Endodermal cell (in vitro differentiated cells): Measurements from ENCODE around the gene HPSE2. TPM values are rescaled to one million over a fixed set of nuclear protein-coding genes. Genes with fewer than 3 reads are reported as not detected.

Source experiments
- DNase-seq: peaks from one replicate; pipeline ENCODE4 v3.0.0-alpha.2; 2017
- H3K27ac ChIP-seq: 2 replicates; pipeline ENCODE4 v1.5.1; 2013; ENCODE audit warnings: mild to moderate bottlenecking, low read depth, low read length, moderate library complexity
- H3K27me3 ChIP-seq: 2 replicates; pipeline ENCODE4 v1.6.1; 2013; ENCODE audit warnings: mild to moderate bottlenecking, low read length, moderate library complexity; ENCODE audit not compliant: insufficient read depth, control insufficient read depth, poor library complexity, severe bottlenecking
- H3K36me3 ChIP-seq: 2 replicates; pipeline ENCODE4 v1.7.0; 2013; ENCODE audit warnings: mild to moderate bottlenecking, low read length, moderate library complexity; ENCODE audit not compliant: control insufficient read depth, insufficient read depth
- H3K4me1 ChIP-seq: one replicate; pipeline ENCODE4 v1.7.0; 2013; ENCODE audit warnings: low read length; ENCODE audit not compliant: control insufficient read depth, insufficient read depth
- H3K4me3 ChIP-seq: 2 replicates; pipeline ENCODE4 v1.5.1; 2013; ENCODE audit warnings: mild to moderate bottlenecking, low read length, moderate library complexity
- H3K9ac ChIP-seq: 2 replicates; pipeline ENCODE4 v1.6.1; 2013; ENCODE audit warnings: mild to moderate bottlenecking, low read length, moderate library complexity; ENCODE audit not compliant: poor library complexity, severe bottlenecking; ENCODE audit errors: extremely low read depth
- H3K9me3 ChIP-seq: 2 replicates; pipeline ENCODE4 v1.6.1; 2013; ENCODE audit warnings: mild to moderate bottlenecking, low read length, moderate library complexity; ENCODE audit not compliant: control insufficient read depth
- H3K27ac Mint-ChIP-seq: 2 replicates; pipeline ENCODE4 v1.8.0; 2020; ENCODE audit warnings: mixed read lengths
- H3K27me3 Mint-ChIP-seq: 2 replicates; pipeline ENCODE4 v1.8.0; 2021; ENCODE audit warnings: mild to moderate bottlenecking, mixed read lengths; ENCODE audit not compliant: insufficient read depth
- H3K36me3 Mint-ChIP-seq: 2 replicates; pipeline ENCODE4 v1.8.0; 2020; ENCODE audit warnings: low read depth, mixed read lengths
- H3K4me1 Mint-ChIP-seq: 2 replicates; pipeline ENCODE4 v1.8.0; 2020; ENCODE audit warnings: mixed read lengths
- H3K4me3 Mint-ChIP-seq: 2 replicates; pipeline ENCODE4 v1.8.0; 2020; ENCODE audit warnings: mild to moderate bottlenecking, moderate library complexity, mixed read lengths
- H3K9me3 Mint-ChIP-seq: 2 replicates; pipeline ENCODE4 v1.8.0; 2020; ENCODE audit warnings: mild to moderate bottlenecking, mixed read lengths
- WGBS, 2 experiments: methylation state at CpG; one replicate each; pipeline versions ENCODE4 v1.1.5 to v1.1.7; 2013; ENCODE audit warnings: missing lambda C conversion rate in 2 of 2, mixed read lengths in 1 of 2; ENCODE audit not compliant: insufficient coverage in 1 of 2, insufficient read length in 1 of 2; 5-methylcytosine and 5-hydroxymethylcytosine counted together
- total RNA-seq, 2 donors: library from RNA; stranded (reverse); fragmentation: NEBNext Ultra II Directional in 1 of 2; extraction: Animal tissue kit (Norgen Biotek cat#: 25700) in 1 of 2; gene quantifications; 2 replicates in 1 of 2; 3 replicates in 1 of 2; pipeline ENCODE4 v1.2.1, GENCODE V29; 2021
- TF ChIP-seq, protein P1 (sequence below): fragments of 200-600 bp; sonication (generic); conservative IDR thresholded peaks from 2 replicates; pipeline ENCODE4 v1.5.0; 2021; ENCODE audit warnings: antibody characterized with exemption, mild to moderate bottlenecking

Gene HPSE2
- total RNA-seq, 2 donors from 2014 or later = 0.07 to 0.11 TPM

DNA sequence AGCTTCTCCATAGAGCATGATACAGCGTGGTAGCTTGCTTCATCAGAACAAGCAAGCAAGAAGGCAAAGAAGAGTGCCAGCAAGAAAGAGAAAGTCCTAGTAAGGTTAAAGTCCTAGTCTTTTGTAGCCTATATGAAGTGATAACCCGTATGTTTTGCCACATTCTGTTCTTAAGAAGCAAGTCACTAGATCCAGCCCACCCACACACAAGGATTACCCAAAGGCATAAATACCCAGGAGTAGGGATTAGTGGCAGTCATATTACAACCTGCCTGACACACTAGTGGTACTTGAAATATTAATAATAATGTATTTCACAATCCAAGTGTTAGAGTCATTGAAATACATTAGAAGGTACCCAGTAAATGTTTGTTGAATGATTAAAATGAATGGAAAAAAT, 285.5 kb downstream of the HPSE2 start:
- H3K27ac Mint-ChIP-seq = no peak overlapping the region

DNA sequence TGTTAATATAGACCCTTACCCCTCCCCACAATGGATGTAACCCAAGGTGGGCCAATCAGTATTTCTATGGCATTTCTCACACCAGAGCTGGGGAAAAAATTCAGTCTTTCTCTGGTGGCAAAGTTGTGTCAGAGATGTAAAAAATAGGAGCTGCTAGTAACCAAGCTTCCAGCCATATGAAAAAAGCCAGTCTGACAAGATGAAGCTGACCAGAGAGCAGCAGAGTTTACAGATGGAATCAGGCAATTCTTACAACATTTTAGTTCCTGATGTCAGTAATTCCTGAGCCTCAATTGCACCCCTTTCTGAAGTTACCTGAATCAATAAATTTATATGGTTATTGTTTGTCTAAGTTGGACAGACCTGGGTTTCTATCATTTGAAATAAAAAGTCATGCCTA, 286.3 kb downstream of the HPSE2 start:
- Mint-ChIP-seq H3K9me3 (no peaks in the 10 kb centered on the region), H3K4me1 (no peaks in the 10 kb centered on the region), H3K4me3 (no peak overlapping the region), H3K27me3 (peaks cover 9% of the 10 kb centered on the region), H3K36me3 (no peaks in the 10 kb centered on the region), H3K27ac (no peak overlapping the region)
- Histone ChIP-seq H3K9me3 (no peaks in the 10 kb centered on the region), H3K27me3 (peaks cover under 1% of the 10 kb centered on the region), H3K9ac (no peak overlapping the region), H3K4me1 (no peaks in the 10 kb centered on the region), H3K27ac (no peak overlapping the region), H3K36me3 (no peaks in the 10 kb centered on the region), H3K4me3 (no peak overlapping the region)
- no peak for DNase-seq
- TF ChIP-seq, protein P1, sequence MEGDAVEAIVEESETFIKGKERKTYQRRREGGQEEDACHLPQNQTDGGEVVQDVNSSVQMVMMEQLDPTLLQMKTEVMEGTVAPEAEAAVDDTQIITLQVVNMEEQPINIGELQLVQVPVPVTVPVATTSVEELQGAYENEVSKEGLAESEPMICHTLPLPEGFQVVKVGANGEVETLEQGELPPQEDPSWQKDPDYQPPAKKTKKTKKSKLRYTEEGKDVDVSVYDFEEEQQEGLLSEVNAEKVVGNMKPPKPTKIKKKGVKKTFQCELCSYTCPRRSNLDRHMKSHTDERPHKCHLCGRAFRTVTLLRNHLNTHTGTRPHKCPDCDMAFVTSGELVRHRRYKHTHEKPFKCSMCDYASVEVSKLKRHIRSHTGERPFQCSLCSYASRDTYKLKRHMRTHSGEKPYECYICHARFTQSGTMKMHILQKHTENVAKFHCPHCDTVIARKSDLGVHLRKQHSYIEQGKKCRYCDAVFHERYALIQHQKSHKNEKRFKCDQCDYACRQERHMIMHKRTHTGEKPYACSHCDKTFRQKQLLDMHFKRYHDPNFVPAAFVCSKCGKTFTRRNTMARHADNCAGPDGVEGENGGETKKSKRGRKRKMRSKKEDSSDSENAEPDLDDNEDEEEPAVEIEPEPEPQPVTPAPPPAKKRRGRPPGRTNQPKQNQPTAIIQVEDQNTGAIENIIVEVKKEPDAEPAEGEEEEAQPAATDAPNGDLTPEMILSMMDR = no peak

More for the DNA sequence above, 285.5 kb downstream of the HPSE2 start:
- Mint-ChIP-seq H3K9me3 (no peaks in the 10 kb centered on the region), H3K4me3 (no peak overlapping the region), H3K36me3 (no peaks in the 10 kb centered on the region), H3K27me3 (peaks cover 9% of the 10 kb centered on the region), H3K4me1 (no peaks in the 10 kb centered on the region)
- H3K4me3 ChIP-seq = no peak overlapping the region
- H3K9ac ChIP-seq = no peak overlapping the region
- TF ChIP-seq, protein P1 = no peak
- no peaks in the 10 kb centered on the region for H3K36me3 ChIP-seq
- H3K27ac ChIP-seq = no peak overlapping the region
- 97 to 100% methylated on average over 1 to 2 of the region's 2 CpGs for WGBS, 2 experiments
- no peak for DNase-seq
- no peaks in the 10 kb centered on the region for H3K4me1 ChIP-seq
- H3K27me3 ChIP-seq = no peaks in the 10 kb centered on the region
- H3K9me3 ChIP-seq = no peaks in the 10 kb centered on the region

DNA sequence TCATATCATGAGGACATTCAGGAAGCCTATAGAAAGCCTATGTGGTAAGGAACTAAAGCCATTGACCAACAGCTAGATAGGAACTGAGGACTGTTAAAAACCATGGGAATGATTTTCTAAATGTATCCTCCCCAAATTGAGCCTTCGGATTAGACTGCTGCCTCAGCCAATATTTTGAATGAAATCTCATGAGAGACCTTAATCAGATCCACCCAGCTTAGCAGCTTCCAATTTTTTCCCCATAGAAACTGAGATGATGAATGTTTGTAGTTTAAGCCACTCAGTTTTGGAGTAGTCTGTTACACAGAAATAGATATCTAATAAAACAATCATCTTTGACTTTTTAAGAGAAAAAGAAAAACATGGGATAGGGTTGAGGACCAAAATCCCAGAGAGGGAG, 292.0 kb downstream of the HPSE2 start:
- Mint-ChIP-seq H3K27ac (no peak overlapping the region), H3K4me3 (no peak overlapping the region), H3K27me3 (peaks cover 9% of the 10 kb centered on the region), H3K36me3 (no peaks in the 10 kb centered on the region), H3K4me1 (no peaks in the 10 kb centered on the region), H3K9me3 (no peaks in the 10 kb centered on the region)
- 84 to 100% methylated on average over 1 of the region's 1 CpG for WGBS, 2 experiments
- Histone ChIP-seq H3K9me3 (no peaks in the 10 kb centered on the region), H3K9ac (no peak overlapping the region), H3K36me3 (no peaks in the 10 kb centered on the region), H3K27me3 (peaks cover 9% of the 10 kb centered on the region), H3K4me1 (no peaks in the 10 kb centered on the region), H3K27ac (no peak overlapping the region), H3K4me3 (no peak overlapping the region)
- DNase-seq = no peak
- TF ChIP-seq, protein P1 = no peak
